GM18499 (cell line): Measurements from ENCODE around the gene ANKLE2.
"Not testable (repeated sequence)": the region's sequence is repeated elsewhere in the genome, so short reads cannot be mapped to it uniquely, and the experiment has no call there.

Experiments used
- ATAC-seq: cut with Tn5 transposase; IDR thresholded peaks from one replicate; pipeline ENCODE4 v1.9.1; 2021; ENCODE audit warnings: moderate number of reproducible peaks; ENCODE audit not compliant: insufficient read depth, unreplicated experiment

ANKLE2 gene

DNA sequence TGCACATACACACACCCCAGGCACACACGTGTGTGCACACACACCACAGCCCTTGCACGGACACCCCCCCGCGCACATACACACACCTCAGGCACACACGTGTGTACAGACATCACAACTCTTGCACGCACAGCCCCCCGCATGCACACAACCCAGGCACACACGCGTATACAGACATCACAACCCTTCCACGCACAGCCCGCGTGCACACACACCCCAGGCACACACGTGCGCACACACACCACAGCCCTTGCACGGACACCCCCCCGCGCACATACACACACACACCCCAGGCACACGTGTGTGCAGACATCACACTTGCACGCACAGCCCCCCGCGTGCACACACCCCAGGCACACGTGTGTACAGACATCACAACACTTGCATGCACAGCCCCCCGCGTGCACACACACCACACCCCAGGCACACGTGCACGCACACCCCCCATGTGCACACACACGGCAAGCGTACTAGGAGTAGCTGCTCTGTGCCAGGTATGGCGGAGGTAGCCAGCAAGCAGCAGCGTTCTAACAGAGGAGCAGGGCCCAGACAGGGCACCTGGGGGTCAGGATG lies 18.2 kb upstream of the ANKLE2 start:
- ATAC-seq, result no peak

DNA sequence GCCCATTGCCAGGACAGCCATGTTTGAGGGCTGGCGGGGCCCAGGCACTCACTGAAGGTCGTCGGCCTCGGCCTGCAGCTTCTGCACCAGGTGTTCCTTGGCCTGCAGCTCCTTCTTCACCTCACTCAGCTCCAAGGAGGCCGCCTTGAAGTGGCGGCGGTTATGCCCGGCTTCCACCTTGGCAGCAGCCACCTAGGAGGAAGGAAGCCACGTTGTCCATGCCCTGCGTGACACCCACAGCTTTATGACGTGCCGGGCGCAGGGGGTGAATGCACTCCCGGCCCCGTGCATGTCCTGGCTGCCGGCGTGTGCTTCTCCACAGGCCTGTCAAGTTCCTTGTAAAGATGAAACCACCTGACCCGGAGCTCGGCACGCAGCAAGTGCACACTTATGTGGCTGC lies 16.0 kb upstream of the ANKLE2 start:
- ATAC-seq, result no peak

DNA sequence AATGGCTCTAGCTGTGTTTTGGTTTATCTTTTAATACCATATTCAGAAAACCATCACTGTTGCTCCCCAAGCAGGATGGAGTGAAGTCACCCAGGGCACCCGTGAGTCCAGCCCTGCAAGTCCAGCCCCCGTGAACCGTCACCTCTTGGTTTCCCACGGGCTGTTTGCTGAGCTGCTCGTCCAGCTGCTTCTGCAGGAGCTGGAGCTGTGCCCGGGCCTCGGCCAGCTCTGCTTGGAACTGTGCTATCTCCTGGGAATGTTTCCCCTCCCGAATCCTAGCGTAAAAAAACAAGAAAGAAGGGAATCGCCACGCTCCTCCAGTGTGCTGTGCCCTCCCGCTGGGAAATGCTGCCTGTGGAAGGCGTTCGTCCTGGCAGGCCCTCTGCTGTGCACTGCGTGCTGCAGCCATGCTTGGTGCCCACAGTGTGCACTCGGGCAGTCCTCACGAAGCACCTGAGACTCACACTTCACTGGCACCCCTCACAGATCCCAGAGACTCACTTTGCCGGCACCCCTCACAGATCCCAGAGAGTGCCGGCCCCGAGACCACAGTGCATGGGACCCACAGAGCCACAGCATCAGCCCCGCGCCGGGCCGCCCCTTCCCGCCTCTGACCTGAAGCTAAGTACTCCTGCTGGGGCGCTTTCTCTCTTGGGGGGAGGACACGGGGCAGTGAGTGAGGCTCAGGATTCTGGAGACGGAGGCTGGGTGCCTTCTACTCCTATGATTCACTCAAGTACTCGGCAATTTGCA lies 15.4 kb upstream of the ANKLE2 start:
- ATAC-seq, result no peak

DNA sequence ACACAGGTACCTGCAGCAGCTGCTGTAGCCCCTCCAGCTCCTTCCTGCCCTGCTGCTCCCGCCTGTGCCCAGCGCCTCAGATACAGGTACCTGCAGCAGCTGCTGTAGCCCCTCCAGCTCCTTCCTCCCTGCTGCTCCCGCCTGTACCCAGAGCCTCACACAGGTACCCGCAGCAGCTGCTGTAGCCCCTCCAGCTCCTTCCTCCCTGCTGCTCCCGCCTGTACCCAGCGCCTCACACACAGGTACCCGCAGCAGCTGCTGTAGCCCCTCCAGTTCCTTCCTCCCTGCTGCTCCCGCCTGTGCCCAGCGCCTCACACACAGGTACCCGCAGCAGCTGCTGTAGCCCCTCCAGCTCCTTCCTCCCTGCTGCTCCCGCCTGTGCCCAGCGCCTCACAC lies 14.6 kb upstream of the ANKLE2 start:
- not testable (repeated sequence) for ATAC-seq

DNA sequence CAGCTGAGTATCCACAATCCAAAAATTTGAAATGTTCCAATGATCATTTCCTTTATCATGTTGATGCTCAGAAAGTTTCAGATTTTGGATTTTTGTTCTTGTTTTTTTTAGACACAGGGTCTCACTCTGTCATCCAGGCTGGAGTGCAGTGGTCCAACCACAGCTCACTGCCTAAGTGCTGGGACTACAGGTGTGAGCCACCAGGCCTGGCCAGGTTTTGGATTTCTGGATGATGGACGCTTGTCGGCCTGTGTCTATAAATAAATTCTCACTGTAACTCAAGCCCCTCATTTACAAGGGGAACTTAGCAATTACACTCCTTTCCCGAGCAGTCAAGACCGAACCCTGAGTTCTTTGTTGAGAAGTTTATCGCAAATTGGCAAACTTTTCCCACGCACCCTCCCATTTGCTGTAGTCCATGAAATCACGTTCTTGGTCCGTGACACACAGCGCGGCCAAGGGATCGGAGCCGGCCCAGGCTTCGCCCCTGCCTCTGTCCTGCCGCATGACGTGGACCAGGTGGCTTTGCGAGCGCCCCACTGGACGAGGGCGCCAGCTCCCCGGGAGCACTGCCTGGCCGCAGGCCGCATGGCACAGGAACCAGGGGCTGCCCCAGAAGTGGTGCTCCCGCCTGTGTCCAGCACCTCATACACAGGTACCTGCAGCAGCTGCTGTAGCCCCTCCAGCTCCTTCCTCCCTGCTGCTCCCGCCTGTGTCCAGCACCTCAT lies 14.0 kb upstream of the ANKLE2 start:
- ATAC-seq, result no peak

DNA sequence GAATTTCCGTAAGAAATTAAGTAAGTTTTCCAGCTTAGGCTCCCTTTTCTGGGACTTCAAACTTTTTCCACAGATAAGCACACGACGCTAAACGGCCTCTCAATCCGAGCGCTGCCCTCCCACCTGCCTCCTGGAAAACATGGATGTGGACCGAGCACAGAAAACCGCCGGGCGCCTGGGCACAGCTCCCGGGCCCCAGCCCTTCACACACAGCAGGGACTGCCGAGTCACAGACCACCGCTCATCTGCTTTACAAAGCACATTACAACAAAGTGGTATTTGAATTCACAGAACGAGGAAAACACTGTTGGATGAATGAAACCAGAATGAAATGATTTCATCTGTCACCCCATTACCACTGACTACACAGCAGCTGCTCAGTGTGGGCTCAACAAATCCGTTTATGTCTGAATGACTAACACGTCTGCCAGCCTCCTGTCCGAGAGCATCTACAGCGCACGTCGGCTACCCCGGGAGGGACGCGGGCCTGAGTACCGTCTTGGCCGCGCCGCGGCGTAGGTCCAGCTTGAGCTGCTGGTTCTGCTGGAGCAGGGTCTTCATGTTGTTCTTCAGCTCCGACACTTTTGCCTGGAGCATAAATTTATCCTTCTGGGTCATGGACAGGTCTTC lies 13.1 kb upstream of the ANKLE2 start:
- no peak for ATAC-seq

DNA sequence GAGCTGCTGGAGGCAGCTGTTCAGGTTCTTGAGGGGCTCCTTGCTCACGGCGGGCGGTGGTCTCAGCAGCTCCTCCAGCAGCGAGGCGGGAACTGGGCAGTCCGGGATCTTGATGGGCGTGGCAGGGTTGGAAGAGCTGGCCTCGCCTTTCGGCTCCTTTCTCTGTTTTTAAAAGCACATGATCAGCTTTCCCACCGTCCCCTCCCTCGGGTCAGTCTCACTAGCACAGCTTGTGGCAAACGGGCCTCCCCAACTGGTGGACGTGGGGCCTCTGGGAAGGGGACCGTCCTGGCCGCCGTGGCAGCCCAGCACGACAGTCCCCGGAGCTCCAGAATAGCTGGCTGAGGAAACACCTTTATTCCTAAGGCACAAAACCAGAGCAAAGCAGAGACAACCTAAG lies 12.5 kb upstream of the ANKLE2 start:
- no peak for ATAC-seq

DNA sequence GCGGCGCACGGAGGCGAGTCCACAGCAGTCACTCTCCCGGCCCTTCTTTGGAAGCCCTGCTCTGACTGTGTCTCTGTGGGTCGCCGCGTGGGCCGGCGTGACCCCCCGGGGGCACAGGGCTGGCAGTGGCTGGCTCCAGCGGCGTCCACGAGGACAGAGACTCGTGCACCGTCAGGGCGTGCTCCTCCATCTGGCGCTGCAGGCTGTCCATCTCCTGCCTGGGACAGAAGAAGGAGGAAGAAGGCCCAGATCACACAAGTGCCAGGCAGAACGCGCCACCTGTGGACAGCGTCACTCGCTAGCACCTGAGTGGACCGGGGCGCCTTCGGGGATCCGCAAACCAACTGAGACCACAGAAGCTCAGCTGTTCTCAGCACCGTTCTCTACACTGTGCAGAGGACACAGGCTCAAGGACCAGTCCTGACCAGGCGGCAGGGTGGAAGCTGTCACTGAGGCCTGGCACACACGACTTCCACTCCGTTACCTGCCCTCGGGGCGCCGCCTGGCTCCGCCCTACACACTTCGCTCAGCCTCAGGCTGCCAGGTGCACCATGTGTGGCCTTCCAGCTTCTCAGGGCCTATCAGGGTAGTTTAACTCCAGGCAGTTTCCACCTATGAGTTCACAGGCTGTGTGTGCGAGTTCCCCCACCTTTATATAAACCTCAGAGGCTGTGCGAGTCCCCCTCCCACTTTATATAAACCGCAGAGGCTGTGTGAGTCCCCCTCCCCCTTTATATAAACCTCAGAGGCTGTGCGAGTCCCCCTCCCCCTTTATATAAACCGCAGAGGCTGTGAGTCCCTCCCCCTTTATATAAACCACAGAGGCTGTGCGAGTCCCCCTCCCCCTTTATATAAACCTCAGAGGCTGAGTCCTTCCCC lies 11.7 kb upstream of the ANKLE2 start:
- ATAC-seq, result no peak

DNA sequence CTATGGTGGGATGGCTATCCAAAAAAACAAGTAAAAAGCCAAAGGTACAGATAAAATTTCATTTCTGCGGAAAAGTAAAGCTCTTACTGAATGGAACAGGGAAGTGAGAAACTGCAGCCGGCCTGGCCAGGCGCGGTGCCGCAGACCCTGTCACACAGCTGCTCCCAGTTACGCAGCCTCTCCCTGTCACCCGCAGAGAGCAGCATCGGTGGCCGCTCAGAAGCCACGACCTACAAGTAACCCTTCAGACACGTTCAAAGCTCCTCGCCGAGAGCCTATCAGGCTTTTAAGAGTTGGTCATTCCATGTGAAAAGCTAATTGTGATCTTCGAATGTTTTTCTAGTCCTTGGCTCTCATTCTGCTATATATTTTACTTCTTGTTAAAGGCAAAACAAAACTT lies 11.0 kb upstream of the ANKLE2 start:
- ATAC-seq, result no peak

DNA sequence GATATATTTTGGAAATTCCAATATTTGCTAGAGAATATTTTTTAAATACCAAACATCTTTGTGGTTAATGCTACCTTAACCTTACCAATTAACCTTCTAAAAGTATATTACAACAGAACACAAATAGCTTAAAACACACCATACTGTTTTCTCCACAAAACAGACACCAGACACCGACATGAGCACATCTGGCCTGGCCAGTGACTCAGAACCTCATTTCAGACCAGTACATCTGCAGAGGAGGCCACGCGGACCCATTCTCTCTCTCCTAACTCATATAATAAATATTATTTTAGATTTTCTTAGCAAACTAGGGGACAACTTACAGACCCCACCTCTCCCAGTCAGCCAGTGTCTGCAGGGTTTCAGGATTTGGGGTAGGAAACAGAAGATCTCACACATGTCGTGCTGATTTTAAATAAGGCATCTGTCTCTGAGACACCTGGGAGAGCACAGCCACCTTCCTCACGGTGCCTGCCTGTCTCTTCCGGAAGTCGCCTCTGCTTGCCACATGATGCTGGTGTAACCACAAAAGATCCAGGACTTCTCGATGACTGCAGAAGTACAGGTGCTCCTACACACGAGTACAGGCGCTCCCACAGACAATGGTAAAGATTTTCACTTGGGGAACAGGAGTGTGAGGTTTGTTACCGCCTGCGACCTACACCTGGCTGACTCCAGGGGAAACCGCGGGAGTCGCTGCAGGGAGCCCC lies 9.7 kb upstream of the ANKLE2 start:
- ATAC-seq, result no peak

DNA sequence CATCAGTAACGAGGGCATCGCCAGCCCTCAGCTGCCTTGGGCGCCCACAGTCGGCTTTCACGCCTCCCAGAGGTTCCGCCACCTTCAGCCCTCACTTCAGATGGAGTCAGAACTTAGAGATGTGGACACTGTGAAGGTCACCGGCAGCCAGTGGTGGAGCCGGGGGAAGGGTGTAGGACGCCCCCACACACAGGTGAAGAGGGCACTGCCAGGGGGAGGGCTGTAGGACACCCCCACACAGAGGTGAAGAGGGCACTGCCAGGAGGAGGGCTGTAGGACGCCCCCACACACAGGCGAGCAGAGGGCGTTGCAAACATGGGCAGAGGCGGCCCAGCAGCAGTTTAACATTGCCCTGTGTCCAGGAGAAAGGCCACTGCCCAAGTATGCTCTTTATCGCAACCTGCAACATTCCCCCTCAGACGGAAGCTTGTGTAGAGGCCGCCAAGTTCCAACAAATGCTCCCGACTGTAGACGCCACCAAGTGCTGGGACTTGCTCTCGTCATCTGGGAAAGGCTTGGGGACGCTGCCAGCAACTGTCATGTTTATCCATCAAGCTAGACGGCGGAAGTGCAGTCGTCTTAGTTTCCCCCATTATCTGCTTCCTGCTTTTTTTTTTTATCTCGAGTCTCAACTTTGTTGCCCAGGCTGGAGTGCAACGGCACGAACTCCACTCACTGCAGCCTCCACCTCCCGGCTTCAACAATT lies 4.9 kb upstream of the ANKLE2 start:
- no peak for ATAC-seq

DNA sequence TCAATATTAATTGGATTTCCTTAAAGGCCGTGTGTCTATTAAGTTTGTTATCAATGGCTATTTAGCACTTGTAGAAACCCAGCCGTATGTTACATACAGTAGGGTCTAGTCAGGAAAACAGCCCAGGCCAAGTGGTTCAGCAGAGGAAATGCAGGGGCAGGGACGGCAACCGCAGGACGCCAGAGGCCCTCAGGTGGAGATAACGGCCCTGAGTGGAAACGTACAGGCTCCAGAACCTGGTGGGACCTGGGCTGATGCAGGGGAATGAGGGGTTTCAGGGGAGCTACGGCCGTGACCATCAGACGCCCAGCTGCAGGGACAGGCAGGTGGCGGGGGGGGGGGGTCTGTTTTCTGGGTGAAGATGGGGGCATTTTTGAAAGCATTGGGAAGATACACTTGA lies 3.7 kb upstream of the ANKLE2 start:
- no peak for ATAC-seq

DNA sequence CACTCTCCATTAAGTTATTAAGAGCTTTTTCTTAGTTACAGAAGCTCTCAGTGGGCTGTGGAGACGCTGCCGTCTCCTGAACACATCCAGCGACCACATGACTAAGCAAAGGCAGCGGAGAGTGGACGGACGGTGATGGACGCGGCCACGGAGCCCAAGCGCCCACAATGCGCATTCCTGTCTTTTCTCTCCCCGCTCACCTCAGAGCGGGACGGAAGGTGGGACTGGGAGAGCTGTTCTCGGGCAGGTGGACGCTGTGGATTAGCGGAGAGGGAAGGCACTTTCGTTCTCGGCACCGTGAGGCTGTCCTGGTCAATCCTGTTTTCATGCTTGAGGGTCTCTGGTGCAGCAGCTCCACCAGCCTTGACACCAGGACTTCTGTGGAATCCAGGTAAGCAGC lies 2.6 kb upstream of the ANKLE2 start:
- ATAC-seq, result no peak

DNA sequence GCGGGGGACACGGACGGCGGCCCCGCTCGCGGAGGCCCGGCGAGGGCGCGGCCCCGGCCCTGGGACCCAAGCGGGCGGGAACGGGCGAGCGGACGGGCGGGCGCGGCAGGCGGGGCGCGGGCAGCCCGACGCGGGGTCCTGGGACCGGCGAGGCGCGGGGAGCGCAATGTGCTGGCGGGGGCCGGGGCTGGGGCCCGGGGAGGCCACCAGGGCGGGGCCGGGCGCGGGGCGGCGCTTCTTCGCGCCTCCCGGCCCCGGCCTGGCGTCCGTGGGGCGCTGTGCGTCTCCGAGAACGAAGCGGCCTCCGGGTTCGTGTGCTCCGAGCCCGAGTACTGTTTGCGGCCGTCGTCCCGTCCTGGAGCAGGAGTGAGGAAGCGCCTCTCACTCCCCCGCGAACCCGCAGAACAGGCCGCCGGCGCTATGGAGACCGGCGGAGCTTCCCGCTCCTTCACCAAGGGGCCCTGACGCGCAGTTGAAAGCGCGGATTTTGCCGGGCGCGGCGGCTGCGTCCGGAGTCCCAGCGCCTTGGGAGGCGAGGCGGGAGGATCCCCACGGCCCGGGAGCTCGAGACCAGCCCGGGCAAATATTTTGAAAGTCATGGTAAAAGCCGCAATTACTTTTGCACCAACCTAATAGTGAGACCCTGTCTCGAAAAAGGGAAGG lies 420 bp upstream of the ANKLE2 start:
- ATAC-seq, result no peak

DNA sequence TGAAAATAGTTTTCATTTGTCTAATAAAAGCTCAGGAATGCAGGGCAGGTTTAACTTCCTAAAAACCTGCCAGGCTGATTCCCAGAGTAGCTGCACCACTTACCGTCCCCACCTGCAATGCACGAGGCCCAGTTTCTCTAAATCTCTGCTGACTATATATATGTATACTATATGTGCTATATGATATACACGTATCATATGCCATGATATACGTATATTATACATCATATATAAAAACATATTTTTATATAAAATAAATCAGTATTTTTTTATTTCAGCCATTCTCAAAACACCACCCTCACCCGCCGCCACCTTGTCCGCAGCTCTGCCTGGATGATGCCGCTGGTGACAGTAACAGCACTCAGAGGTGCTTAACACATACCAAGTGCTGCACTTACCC lies 2.3 kb downstream of the ANKLE2 start:
- ATAC-seq, result no peak

DNA sequence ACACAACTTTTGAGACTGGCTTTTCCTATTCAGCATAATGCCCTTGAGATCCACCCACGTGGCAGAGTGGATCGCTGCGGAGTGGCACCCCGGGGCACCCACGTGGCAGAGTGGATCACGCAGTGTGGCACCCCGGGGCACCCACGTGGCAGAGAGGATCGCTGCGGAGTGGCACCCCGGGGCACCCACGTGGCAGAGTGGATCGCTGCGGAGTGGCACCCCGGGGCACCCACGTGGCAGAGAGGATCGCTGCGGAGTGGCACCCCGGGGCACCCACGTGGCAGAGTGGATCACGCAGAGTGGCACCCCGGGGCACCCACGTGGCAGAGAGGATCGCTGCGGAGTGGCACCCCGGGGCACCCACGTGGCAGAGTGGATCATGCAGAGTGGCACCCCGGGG lies 2.8 kb downstream of the ANKLE2 start:
- ATAC-seq, result not testable (repeated sequence)

DNA sequence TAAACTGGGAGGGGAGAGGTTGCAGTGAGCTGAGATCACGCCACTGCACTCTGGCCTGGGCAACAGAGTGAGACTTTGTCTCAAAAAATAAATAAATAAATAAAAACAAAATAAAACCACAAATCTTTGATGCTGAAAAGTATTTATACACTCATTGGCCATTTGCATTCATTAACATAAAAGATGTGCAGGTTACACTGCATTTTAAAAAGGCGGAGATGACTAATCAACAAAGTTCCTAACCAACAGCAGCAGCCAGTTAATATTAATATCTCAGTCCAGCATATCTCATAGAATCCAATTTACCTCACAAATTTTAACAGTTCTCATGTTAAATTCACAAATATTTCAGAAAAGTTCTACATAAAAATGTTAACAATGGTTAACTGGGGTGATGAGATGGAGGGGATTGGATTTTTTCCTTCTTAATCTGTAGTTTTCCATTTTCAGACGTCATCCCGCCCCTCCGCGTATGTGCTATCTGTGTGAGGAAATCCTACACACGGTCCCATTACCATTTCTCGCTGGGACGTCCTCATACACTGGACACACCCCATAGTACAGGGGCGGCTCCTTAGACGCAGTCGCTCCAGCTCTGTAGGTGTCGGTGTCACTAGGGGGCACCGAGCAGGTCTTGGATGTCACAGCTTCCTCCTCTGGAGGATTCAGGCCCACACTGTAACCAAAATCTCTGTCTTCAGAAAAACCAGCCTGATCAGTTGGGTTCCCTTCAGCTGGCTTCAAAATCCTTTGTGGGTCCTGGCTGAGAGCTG lies 7.3 kb downstream of the ANKLE2 start:
- no peak for ATAC-seq

DNA sequence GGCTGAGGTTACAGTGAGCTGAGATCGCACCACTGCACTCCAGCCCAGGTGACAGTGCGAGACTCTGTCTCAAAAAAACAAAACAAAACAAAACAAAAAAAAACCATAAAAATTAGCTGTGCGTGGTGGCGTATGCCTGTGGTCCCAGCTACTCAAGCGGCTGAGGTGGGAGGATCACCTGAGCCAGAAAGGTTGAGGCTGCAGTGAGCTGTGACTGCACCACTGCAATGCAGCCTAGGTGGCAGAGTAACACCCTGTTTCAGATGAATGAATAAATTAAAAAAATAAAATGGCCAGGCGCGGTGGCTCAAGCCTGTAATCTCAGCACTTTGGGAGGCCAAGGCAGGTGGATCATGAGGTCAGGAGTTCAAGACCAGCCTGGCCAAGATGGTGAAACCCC lies 8.0 kb downstream of the ANKLE2 start:
- ATAC-seq, result not testable (repeated sequence)
